Stimulated activated CD8-positive, alpha-beta memory T cell treated with anti-CD3 and anti-CD28 coated beads, Interleukin-12 subunit alpha, Interleukin-12 subunit beta, amount 100 ng/mL, for 4 hours (primary cell): ENCODE results near the gene KLHDC4.
"Not testable (repeated sequence)": the region's sequence is repeated elsewhere in the genome, so short reads cannot be mapped to it uniquely, and the experiment has no call there.

ENCODE experiments used
- DNase-seq: peaks from one replicate; pipeline ENCODE4 v3.0.0-alpha.2; 2020; ENCODE audit warnings: low read depth

KLHDC4 gene

DNA sequence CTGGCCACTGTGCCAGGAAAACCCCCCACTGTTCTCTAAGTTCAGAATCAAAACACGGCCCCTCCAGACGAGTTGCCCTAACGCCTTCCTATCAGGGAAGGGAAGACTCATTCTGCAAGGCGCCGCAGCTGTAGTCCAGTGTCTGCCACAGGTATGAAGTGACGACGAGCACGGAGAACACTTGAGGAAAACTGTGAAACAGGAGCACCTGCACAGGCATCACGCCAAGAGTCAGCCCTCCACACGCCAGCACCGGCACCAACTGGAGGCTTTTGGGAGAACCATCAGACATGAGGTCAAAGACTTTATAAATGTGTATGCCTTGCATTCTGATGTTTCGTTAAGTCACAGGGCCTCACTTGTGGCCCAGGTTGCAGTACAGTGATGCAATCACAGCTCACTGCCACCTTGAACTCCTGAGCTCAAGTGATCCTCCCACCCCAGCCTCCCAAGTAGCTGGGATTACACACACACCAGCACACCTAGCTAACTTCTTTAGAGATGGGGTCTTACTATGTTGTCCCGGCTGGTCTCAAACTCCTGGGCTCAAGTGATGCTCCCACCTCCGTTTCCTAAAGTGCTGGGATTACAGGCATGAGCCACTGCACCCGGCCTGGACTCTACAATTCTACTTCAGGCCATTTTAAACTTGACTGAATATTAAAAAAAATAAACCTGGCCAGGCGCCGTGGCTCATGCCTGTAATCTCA, 22.9 kb downstream of the KLHDC4 start:
- DNase-seq = no peak

DNA sequence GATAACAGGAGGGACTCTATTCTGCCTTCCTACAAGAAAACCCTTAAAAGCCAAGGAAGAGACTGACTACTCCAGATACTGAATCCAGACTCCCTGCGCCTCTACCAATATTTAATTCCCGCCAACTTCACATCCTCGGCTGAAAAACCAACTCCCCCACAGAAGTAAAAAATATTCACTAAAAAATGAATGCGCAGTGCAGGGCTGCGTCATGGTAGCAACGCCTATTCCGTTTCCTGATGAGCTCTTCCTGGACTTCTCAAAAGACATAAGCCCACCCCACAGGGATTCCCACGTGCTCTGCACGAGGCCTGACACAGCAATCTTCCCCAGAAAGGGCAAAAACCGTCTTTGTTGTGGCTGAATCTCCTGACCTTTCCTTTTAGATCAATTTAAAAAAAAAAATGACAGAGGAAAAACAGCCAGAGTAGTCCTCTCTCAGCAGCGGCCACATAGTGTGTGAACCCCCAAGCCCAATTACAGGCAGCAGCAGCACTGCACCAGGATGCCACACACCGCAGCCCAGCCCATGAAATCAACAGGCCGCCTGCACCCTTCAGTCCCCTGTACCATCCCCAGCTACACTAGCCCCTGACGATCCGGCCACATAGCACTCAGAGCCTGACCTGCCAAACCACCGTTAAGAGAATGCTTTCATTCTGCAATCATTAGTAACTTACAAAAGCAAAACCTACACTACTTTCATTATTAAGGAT, 23.9 kb downstream of the KLHDC4 start:
- no peak for DNase-seq

DNA sequence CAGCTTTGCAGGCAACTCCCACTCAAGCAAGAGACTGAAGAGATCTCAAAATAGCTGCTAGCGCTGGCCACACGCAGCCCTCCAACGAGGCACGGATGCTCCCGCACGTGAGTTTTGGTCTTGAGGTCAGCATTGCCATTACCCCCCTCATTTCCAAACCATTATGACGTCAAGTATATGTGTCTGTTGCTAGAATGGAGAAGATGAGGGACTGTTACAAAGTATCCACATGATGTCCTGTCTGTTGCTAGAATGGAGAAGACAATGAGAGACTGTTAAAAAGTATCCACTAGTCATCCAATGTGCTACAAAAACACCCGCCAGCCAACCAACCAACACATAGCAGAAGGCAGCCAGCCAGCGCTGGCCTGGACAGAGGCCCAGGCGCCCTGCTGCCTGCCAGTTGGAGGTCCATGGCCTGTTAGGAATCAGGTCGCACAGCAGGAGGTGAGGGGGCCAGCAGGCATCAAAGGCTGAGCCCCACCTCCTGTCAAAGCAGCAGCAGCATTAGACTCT, 24.8 kb downstream of the KLHDC4 start:
- no peak for DNase-seq

DNA sequence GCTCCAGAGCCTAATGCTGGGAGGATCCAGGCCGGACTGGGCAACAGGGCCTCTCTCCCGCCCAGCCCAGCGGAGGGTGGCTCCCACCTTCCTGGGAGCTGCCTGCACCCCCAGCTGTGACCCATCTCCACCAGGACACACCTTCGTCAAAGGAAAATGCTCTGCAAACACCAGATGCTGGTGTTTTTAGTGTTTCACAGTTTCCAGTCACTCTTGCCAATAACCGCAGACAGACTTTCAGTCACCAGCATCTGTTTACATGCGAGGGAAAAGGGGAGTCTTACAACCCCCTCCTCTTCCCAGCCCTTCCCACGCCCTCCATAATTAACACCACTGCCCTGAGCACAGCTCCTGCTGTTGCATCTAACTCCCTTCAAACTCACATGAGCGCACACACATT, 25.3 kb downstream of the KLHDC4 start:
- DNase-seq = no peak

DNA sequence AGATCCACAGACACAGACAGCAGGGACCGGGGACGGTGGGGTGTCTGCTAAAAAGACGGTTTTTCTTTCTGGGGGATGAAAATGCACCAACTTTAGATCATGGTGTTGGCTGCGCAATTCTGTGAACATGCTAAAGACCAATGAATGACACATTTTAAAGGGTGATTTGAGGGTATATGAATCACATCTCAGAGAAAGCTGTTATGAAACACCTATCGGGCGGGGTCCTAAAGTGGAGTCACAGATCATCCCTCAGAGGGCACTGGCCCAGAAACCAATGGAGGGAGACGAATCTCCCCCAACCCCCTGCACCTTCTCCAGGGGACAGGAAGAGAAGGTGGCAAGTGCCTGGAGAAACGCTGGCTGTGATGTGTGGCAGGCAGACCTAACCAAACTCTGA, 26.0 kb downstream of the KLHDC4 start:
- DNase-seq = no peak

DNA sequence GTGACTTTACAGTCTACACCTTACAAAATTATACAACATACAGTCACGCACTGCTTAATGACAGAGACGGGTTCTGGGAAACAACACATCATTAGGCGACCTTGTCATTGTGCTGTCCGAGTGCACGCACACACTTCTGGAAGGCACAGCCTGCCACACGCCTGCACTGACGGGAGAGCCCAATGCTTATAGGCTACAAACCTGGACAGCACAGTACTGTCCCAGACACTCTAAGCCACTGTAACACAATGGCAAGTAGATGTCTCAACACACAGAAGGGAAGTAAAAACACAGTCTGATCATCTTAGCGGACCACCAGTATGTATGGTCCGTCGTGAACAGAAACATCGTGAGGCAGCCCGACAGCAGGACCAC, 29.8 kb downstream of the KLHDC4 start:
- no peak for DNase-seq

DNA sequence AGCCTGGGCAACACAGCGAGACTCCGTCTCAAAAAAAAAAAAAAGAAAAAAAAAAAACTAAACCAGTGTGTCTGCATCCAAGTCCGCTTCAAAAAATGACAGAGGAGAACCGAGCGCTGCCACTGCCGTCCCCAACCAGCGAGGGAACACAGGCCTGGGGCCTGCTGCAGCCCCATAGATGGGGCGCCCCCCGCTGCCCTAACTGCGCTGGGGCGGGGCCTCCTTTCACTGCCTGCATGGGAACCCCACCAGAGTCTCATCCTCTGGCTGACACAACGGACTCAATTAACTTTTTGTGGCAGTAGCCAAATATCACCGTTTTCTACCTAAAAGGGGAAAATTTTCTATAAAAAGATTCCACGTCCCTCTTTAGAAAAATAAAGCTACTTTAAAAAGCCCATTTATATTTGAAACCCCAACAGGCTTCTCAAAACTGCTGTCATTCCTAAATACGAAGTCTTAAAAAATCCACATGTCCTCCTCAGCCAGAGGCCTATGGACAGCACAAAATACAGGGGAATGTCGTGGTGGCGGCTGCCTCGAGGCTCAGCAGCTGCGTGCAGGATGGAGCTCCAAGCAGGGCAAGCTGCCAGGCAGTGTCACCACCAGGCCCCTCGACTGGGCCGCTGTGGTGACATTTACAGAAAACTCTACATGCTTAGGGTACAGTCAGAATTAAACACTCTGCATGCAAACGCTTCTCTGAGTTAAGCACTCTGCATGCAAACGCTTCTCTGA, 30.3 kb downstream of the KLHDC4 start:
- no peak for DNase-seq

DNA sequence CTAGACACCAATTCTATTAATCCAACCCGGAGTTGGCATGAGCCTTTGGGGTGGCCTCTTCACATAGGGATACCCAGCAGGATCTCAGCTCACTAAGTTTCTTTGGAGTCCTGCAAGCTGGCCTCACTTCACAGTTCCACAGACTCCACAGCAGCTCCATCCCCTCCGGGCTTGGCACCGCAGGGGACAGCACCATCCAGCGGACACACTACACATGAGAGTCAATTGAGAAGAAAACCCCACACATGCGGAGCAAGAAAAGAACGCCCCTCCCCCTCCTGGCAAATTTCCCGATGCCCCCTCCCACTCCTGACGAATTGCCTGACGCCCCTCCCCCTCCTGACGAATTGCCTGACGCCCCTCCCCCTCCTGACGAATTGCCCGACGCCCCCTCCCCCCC, 31.1 kb downstream of the KLHDC4 start:
- no peak for DNase-seq

DNA sequence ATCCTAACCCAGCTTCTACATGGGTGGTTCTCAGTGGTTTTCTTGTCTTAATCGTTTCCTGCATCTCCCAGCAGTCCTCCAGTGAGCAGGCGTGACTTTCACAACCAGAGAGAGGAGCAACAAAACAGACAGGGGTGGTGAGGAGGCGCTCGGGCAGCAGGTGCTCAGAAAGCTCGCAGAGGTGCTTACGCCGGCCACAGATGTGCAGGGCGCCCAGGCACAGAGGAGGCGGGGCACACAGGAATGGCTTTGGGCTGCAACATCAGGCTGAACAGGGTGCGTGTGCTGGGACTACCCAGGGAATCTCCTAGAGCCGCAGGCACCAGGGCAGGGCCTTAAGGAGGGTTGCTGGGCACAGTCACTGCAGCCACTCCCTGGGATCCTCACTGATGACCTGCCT, 32.6 kb downstream of the KLHDC4 start:
- no peak for DNase-seq

DNA sequence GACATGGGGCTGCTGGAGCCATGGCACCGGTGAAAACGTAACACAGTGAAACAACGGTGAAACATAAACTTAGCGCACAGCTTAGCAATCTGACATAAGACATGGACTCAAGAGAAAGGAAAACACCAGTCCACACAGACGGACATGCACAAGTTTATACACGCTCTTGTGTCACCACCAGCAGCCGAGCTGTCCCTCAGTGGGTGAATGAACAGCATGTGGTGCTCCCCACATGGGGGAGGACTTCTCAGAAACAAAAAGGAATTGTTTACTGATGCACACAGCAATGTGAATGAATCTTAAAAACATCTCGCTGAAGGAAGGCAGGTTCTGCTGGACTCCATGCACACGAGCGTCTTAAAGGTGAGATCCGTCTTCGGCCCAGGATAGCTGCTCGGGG, 34.2 kb downstream of the KLHDC4 start:
- DNase-seq = no peak

DNA sequence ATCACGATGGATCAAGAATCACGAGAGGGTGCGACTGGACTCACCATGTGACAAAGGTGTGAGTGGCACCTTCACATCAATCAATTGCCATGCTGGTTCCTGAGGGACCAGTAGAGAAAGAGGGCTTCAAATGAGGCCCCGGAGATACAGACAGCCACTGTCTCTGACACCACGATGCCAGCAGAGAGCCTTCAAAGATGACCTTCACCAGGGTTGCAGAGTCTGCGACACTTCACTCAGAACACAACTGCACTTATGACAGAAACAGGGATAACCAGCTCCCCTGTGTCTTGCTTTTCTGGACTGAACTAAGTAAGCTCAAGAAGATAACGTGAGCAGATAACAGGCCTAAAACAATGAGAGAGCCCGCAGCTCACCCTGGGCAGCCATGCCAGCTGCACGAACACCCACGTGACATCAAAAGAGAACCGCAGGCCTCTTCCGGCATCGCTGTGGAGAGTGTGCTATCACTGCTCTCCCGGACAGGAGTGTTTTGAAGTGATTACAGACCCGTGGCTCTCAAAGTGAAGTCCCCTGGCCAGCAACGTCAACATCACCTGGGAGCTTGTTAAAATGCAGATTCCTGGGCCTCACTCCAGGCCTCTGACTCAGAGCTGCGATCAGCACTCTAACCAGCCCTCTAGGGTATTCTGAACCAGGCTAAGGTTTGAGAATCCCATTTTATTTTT, 36.4 kb downstream of the KLHDC4 start:
- no peak for DNase-seq

DNA sequence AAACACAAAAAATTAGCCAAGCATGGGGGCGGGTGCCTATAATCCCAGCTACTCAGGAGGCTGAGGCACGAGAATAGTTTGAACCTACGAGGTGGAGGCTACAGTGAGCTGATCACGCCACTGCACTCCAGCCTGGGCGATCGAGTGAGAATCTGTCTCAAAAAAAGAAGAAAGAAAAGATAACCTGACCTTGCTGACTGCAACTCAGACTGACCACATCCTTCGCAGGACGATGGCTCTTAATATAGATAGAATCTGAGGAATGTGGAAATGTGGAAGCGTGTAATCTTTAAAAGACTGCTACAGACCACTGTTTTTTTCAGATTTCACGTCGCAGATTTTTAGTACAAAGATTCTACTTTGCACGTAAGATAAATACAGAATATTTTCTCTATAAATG, 37.8 kb downstream of the KLHDC4 start:
- no peak for DNase-seq

DNA sequence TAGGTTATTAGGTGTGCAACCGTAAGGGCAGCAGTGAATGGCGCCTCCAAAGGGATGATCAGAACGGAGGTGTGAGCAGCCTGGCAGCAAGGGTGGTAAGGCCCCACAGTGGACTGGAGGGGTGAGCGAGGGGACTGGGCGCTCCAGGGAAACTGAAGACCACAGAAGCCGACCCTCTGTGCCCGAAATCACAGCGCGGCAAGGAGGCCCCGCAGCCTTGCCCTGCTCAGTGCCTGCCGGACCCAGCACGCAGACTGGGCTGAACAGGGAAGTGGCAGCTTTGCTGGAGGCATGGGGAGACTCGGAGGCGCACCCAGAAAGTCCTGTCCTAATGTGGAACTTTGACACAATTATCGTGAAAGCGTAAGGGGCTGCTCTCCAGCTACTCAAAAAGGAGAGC, 38.4 kb downstream of the KLHDC4 start:
- DNase-seq = no peak

DNA sequence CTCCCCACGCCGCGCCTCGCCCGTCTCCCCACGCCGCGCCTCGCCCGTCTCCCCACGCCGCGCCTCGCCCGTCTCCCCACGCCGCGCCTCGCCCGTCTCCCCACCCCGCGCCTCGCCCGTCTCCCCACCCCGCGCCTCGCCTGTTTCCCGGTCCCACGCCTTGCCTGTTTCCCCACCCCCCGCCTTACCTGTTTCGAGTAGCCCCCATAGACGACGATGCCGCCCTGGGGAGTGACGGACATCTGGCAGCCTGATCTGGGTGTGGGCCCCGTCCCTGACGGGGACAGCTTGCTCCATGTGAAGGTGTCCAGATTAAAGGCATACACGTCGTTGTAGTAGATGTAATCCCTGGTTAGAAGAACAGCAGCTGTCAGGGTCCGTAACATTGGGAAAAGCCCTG, 39.2 kb downstream of the KLHDC4 start:
- not testable (repeated sequence) for DNase-seq

DNA sequence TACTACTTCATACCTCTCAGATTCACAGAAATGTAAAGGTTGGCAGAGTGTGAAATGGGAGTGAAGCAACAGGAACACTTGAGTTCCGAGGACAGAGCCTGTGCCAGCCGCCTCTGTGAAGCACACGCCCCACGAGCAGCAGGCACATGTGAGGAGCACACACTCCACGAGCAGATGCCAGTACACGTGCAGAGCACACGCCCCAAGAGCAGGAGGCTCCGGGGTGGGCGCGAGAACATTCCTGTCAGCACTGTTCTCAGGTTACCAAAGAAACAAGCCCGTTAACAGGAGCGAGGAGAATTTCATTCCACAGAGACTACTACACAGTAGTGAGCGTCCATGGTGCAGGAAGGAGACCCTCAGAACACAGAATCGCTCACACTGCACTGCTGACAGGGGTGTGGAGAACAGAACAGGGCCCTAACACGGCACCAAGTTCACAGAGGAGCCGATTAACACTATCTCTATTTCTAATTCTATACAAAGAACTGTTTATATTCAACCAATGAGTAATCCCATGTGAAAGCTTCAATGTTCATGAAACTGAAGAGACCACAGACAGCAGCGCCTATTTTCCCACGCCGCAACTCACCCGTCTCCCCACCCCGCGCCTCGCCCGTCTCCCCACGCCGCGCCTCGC, 40.1 kb downstream of the KLHDC4 start:
- no peak for DNase-seq

DNA sequence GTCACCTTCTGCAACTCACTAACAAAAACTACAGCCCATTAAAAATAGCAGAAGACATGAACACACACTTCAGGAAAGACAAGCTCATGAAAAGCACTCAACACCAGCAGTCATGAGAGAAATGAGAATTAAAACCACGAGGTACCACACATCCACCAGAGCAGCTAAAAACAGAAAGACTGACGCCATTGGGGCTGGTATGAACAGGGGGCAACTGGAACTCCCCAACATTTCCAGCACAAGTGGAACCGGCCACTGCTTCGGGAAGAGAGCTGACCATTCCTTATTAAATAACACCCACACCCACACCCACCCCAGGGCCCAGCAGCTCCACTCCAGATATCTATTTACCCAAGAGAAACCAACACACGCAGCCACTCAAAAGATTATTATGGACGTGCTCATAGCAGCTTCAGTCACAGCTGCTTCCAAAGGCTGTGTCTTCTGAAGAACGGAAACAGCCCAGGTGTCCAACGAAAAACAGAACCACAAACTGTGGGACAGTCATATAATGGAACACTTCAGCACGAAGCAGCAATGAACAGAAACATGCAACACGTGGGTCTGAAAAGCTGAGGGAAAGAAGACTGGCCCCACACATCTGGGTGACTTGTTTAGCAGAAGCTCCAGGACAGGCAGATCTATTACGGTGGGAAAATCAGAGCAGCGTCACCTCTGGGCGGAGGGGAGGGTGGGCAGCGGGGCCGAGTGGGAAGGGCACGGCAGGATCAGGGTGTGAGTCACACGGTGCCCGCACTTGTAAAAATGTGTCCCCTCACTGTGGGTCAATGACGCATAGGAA, 41.1 kb downstream of the KLHDC4 start:
- DNase-seq = peak; percentile 45

DNA sequence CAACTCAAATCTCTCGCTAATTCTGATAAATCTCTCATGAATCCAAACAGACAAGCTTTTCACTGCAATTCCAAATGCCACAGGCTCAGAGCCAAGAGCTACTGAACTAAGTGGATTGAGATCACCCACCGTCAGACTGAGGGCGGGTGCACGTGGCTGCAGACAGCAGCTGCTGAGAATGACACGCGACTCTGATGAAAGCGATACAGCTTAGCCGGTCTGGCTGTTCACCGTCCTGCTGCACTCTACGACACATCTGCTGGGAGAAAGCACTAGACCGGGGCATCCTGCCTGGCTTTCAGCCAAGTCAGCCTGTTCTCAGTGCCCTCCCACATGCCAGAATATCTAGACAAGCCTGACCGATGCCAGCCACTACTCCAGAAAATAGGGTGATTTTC, 42.6 kb downstream of the KLHDC4 start:
- no peak for DNase-seq

DNA sequence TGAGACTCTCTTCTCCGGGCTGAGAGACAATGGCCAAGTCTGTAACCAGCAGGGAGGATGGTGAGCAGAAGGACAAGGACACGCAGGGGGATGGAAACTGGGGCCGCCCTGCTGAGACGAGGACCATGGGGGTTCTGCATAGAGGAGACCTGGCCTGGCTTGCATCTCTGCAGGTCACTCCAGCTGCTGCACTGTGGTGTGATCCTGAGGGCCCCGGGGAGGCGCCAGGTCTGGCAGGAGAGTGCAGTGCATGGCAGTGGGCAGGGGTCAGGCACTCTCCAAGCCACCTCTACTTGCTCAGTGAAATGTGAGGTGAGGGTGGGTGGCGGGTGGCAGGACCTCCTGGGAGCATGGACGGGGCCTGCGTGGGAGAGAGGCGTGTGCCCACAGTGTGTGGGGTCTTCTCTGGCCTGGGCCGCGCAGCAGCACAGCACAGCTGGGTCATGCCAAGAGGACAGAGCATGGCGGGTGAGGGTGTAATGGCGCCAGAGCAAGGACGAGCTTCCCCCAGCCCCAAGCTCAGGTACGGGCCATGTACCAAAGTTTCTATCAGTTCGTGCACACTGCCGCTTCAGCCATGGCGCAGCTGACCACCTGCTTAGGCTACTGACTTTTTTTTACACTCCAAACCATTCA, 43.1 kb downstream of the KLHDC4 start:
- no peak for DNase-seq

DNA sequence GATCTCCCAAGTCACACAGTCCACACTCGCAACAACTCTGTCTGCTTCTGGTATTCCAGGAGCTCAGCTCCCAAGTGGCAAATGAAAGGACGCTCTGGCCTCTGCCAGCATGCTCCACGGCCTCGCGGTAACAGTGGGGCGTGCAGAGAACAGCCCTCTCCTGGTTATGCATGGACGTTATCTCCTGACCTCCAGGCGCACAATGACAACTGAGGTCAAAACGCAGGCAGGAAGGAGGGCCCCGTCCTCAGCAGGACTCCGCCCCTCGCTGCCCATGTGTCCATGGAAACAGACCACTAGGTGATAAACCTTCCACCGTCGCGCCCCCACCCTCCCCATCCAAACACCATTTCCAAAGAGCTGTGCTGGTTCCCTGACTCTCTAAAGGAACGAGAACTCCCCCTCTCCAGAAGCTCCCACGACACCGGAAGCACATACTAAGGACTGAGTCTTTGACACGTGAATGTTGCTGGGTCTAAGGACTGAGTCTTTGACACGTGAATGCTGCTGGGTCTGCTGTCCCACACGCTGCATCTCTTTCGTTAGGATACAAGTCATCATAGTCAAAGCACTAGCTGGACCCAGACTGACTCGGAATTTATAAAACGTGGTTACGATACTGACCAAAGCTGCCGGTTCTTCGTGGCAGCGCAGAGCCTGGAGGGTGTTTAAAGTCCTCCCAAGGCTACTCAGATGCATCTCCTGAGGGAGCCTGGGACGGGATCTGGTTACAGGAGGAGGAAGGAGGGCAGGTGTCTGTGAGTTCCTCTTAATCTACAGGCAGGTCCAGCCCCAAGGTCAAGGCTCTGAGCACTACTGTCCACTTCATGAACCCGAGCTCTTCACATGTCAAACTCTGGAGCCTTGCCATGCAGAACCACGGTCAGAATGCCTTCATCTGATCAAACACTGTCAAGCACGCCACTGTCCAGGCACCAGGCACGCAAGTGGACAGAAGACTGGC, 43.9 kb downstream of the KLHDC4 start:
- no peak for DNase-seq
